OCI-LY7 (cell line): ENCODE data around the gene GAREM1.

ENCODE experiments used
- EZH2phosphoT487 ChIP-seq: fragments of 200-600 bp; sonication (generic); IDR thresholded peaks from 2 replicates; pipeline ENCODE4 v1.6.1; 2018; ENCODE audit warnings: low read depth, borderline replicate concordance, mild to moderate bottlenecking, mixed run types, antibody characterized with exemption, low read length, moderate library complexity, mixed read lengths
- TF ChIP-seq, protein P1 (sequence below): fragments of 200-600 bp; sonication (generic); conservative IDR thresholded peaks from 2 replicates; pipeline ENCODE4 v1.5.1; 2014; ENCODE audit warnings: mild to moderate bottlenecking, antibody characterized with exemption, low read length, moderate library complexity, mixed read lengths

DNA sequence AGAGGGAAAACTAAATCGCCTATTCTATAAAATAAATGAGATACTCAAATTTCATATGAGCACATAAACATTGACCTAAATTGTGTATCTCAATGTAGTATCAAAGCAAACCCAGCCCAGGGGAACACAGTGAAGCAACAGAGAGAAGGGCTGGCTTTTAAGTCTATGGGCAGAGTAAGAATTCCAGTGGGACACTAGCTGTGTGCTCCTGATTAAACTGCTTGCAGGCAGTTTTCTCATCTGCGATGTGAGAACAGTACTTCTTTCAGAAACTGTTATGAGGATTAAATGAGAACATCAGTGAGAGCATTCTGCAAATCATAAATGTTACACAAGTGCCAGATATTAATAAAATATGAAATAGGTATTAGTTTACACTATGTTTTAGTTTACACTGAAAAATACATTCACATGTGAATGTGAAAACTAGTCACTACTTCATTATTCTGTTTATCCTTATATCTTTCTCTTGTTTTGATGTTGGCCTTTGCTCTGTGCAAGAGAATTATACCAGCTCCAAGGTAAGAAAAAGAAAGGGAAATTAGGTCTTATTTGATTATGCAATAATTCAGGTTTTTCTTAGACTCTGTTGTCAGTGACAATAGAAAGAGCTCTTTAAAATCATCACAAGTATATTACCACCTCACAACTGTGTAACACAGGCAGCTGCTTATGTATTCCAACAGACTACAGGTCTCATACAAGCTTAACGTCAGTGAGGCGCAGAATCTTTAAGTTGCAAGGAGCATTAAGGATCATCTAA lies 47.5 kb downstream of the GAREM1 start:
- TF ChIP-seq, protein P1, sequence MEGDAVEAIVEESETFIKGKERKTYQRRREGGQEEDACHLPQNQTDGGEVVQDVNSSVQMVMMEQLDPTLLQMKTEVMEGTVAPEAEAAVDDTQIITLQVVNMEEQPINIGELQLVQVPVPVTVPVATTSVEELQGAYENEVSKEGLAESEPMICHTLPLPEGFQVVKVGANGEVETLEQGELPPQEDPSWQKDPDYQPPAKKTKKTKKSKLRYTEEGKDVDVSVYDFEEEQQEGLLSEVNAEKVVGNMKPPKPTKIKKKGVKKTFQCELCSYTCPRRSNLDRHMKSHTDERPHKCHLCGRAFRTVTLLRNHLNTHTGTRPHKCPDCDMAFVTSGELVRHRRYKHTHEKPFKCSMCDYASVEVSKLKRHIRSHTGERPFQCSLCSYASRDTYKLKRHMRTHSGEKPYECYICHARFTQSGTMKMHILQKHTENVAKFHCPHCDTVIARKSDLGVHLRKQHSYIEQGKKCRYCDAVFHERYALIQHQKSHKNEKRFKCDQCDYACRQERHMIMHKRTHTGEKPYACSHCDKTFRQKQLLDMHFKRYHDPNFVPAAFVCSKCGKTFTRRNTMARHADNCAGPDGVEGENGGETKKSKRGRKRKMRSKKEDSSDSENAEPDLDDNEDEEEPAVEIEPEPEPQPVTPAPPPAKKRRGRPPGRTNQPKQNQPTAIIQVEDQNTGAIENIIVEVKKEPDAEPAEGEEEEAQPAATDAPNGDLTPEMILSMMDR = no peak
- no peak for TF ChIP-seq EZH2phosphoT487
